Suprapubic skin (tissue), 4 donors: ENCODE measurements around the gene TMPRSS6. TPM values are rescaled to one million over a fixed set of nuclear protein-coding genes. Genes with fewer than 3 reads are reported as not detected.

Experiments used
- DNase-seq, 2 donors: peaks; one replicate each; pipeline ENCODE4 v3.0.0-alpha.2; 2019; ENCODE audit warnings: low spot score in 2 of 2
- H3K27ac ChIP-seq: fragments of 200-600 bp; sonication (generic); one replicate; pipeline ENCODE4 v1.5.1; 2019
- H3K27me3 ChIP-seq: fragments of 200-600 bp; sonication (generic); one replicate; pipeline ENCODE4 v1.5.1; 2019
- H3K36me3 ChIP-seq: fragments of 200-600 bp; sonication (generic); one replicate; pipeline ENCODE4 v1.5.1; 2019
- H3K4me1 ChIP-seq: fragments of 200-600 bp; sonication (generic); one replicate; pipeline ENCODE4 v1.5.1; 2019
- H3K4me3 ChIP-seq: fragments of 200-600 bp; sonication (generic); one replicate; pipeline ENCODE4 v1.5.1; 2019; ENCODE audit warnings: mild to moderate bottlenecking
- H3K9me3 ChIP-seq: fragments of 200-600 bp; sonication (generic); one replicate; pipeline ENCODE4 v1.5.1; 2019
- EP300 ChIP-seq: sonication (generic); formaldehyde crosslinking; IDR thresholded peaks from one replicate; pipeline ENCODE4 v1.6.1; 2017; ENCODE audit warnings: antibody characterized with exemption
- POLR2A ChIP-seq, 2 donors: fragments of 450-650 bp; IDR thresholded peaks; one replicate each; pipeline ENCODE4 v1.6.1; 2017; ENCODE audit warnings: antibody characterized with exemption in 2 of 2, mild to moderate bottlenecking in 2 of 2, moderate library complexity in 2 of 2
- POLR2AphosphoS5 ChIP-seq, 3 donors: sonication (generic); formaldehyde crosslinking; IDR thresholded peaks; one replicate each; pipeline ENCODE4 v1.6.1; 2017; ENCODE audit warnings: antibody characterized with exemption in 3 of 3
- WGBS: methylation state at CpG from one replicate; pipeline ENCODE4 v1.1.5; 2018; 5-methylcytosine and 5-hydroxymethylcytosine counted together
- total RNA-seq, 4 donors: library from RNA; depleted of rRNA; stranded (reverse); fragments of >200 nt; gene quantifications; one replicate each; pipeline ENCODE4 v1.1.0, GENCODE V29; 2016
- TF ChIP-seq, protein P1 (sequence below), 2 donors: fragments of 200-600 bp in 1 of 2; fragments of 450-650 bp in 1 of 2; sonication (generic) in 1 of 2; IDR thresholded peaks; one replicate each; pipeline ENCODE4 v1.5.1; 2016 to 2019; ENCODE audit warnings: antibody characterized with exemption in 2 of 2, mild to moderate bottlenecking in 1 of 2, moderate library complexity in 1 of 2

Gene TMPRSS6
- total RNA-seq, 4 donors from 2014 or later: 0.30 to 3.8 (median 1.0) TPM

GRCh38 chr22:37019309-37020191, 90.0 kb downstream of the TMPRSS6 start, which contains the start of the genes MPST and TST:
MPST (plus strand) TSS chr22:37019742; CDS start chr22:37019837, 95 bp downstream.
TST (minus strand) TSS chr22:37019447; CDS start chr22:37018732, 715 bp downstream.
- H3K9me3 ChIP-seq: no peaks in the 10 kb centered on the region
- H3K4me1 ChIP-seq: peaks cover 60% of the 10 kb centered on the region
- TF ChIP-seq POLR2AphosphoS5 (IDR thresholded peaks at IDR 0.05) (no peak), POLR2A (IDR thresholded peaks at IDR 0.05) (peak in 1 of 2 donors; percentile 13), EP300 (no peak)
- TF ChIP-seq, protein P1, sequence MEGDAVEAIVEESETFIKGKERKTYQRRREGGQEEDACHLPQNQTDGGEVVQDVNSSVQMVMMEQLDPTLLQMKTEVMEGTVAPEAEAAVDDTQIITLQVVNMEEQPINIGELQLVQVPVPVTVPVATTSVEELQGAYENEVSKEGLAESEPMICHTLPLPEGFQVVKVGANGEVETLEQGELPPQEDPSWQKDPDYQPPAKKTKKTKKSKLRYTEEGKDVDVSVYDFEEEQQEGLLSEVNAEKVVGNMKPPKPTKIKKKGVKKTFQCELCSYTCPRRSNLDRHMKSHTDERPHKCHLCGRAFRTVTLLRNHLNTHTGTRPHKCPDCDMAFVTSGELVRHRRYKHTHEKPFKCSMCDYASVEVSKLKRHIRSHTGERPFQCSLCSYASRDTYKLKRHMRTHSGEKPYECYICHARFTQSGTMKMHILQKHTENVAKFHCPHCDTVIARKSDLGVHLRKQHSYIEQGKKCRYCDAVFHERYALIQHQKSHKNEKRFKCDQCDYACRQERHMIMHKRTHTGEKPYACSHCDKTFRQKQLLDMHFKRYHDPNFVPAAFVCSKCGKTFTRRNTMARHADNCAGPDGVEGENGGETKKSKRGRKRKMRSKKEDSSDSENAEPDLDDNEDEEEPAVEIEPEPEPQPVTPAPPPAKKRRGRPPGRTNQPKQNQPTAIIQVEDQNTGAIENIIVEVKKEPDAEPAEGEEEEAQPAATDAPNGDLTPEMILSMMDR (IDR thresholded peaks at IDR 0.05): peak; percentile 48 to 49
- H3K27me3 ChIP-seq: no peaks in the 10 kb centered on the region
- WGBS: 0% methylated on average over 27 of the region's 107 CpGs
- DNase-seq: peak in 1 of 2 donors; percentile 80
- H3K27ac ChIP-seq: peak within 1 kb of the TSS; percentile 91
- H3K36me3 ChIP-seq: peaks cover 5% of the 10 kb centered on the region
- peak within 1 kb of the TSS; percentile 89 for H3K4me3 ChIP-seq

DNA sequence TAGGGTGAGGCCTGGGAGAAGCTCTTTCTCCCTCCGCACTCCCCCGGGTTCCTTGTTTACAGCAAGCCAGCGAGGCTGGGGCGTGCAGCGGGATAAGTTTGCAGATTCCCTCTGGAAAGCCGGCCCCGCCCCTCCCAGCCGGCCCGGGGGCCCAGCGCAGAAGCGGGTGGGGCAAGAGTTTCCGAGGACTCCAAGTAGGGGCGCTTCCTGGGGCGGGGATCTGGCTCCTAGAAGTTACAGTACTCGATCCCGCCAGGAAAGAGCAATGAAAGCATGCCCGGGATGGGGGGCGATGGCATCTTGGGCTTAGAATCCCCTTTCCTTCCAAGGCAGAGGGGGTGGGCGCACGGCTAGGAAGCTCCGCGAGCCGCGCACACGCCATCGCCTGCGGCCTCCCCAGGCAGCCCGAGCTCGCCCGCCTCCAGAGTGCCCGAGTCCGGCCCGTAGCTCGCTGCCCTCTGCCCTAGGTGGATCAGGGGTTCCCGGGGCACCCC, 90.7 kb downstream of the TMPRSS6 start:
- Histone ChIP-seq H3K27me3 (no peaks in the 10 kb centered on the region), H3K4me1 (peaks cover 60% of the 10 kb centered on the region), H3K27ac (peak overlapping the region; percentile 91), H3K36me3 (no peaks in the 10 kb centered on the region), H3K4me3 (peak overlapping the region; percentile 89), H3K9me3 (no peaks in the 10 kb centered on the region)
- peak in 1 of 2 donors; percentile 84 for DNase-seq
- WGBS: 5% methylated on average over 16 of the region's 35 CpGs
- TF ChIP-seq POLR2A (IDR thresholded peaks at IDR 0.05): no peak
- TF ChIP-seq POLR2AphosphoS5 (IDR thresholded peaks at IDR 0.05): no peak
- TF ChIP-seq, protein P1 (IDR thresholded peaks at IDR 0.05): no peak
- TF ChIP-seq EP300: no peak

- TF ChIP-seq POLR2AphosphoS5 (IDR thresholded peaks at IDR 0.05): no peak
- TF ChIP-seq, protein P1 (IDR thresholded peaks at IDR 0.05): no peak
- no peak for TF ChIP-seq POLR2A (IDR thresholded peaks at IDR 0.05)
- TF ChIP-seq EP300: no peak
- Histone ChIP-seq H3K36me3 (no peaks in the 10 kb centered on the region), H3K4me3 (peak overlapping the region; percentile 89), H3K27ac (no peak overlapping the region), H3K9me3 (no peaks in the 10 kb centered on the region), H3K27me3 (no peaks in the 10 kb centered on the region), H3K4me1 (peaks cover 60% of the 10 kb centered on the region)
- WGBS: 67% methylated on average over 21 of the region's 45 CpGs
- DNase-seq: no peak
These were observed 91.3 kb downstream of the TMPRSS6 start for GRCh38 chr22:37018086-37018814.

DNA sequence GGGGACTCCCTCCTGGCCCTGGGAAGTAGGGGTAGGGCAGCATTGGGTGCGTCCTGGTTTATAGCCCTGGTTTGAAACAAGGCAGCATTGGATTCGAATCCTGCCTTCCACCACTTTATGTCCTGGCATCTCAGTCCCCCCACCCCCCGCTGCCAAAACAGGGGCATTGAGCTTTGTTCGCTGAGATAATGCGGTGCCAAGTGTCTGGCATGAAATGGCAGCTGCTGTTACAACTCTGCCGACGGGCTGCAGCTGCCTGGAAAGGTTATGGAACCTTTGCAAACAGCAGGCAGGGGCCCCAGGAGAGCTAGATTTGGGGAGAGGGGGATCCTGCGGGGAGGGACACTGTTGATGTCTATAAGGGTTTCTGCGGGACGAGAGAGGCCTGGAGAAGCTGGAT, 92.2 kb downstream of the TMPRSS6 start:
- peaks cover 57% of the 10 kb centered on the region for H3K4me1 ChIP-seq
- DNase-seq: no peak
- H3K27ac ChIP-seq: no peak overlapping the region
- TF ChIP-seq, protein P1 (IDR thresholded peaks at IDR 0.05): no peak
- TF ChIP-seq EP300: no peak
- no peak for TF ChIP-seq POLR2AphosphoS5 (IDR thresholded peaks at IDR 0.05)
- no peak for TF ChIP-seq POLR2A (IDR thresholded peaks at IDR 0.05)
- H3K27me3 ChIP-seq: no peaks in the 10 kb centered on the region
- 96% methylated on average over 5 of the region's 10 CpGs for WGBS
- no peak overlapping the region for H3K4me3 ChIP-seq
- no peaks in the 10 kb centered on the region for H3K36me3 ChIP-seq
- H3K9me3 ChIP-seq: no peaks in the 10 kb centered on the region
